DND-41 (cell line): Measurements from ENCODE around the gene GIGYF1.
"Not testable (repeated sequence)": the region's sequence is repeated elsewhere in the genome, so short reads cannot be mapped to it uniquely, and the experiment has no call there.

Experiments
- ATAC-seq: fragments of 200-7000 bp; cut with Tn5 transposase; 3 replicates; pipeline ENCODE4 v1.9.1; 2021; ENCODE audit warnings: low read depth; ENCODE audit not compliant: insufficient read depth
- DNase-seq: peaks from one replicate; pipeline ENCODE4 v3.0.0-alpha.2; 2020
- H2AFZ ChIP-seq: 2 replicates; pipeline ENCODE4 v1.6.0; 2012; ENCODE audit warnings: low read depth, low read length
- H3K27ac ChIP-seq: 2 replicates; pipeline ENCODE4 v1.5.1; 2012; ENCODE audit warnings: low read length, inconsistent platforms
- H3K27me3 ChIP-seq: fragments of 200-600 bp; sonication (generic); 2 replicates; pipeline ENCODE4 v1.6.0; 2012; ENCODE audit warnings: low read length, mild to moderate bottlenecking, inconsistent platforms; ENCODE audit not compliant: insufficient read depth, poor library complexity
- H3K36me3 ChIP-seq: 2 replicates; pipeline ENCODE4 v1.5.1; 2012; ENCODE audit warnings: low read length, inconsistent platforms; ENCODE audit not compliant: insufficient read depth
- H3K4me1 ChIP-seq: 2 replicates; pipeline ENCODE4 v1.5.1; 2012; ENCODE audit warnings: mild to moderate bottlenecking, low read length; ENCODE audit not compliant: insufficient read depth
- H3K4me2 ChIP-seq: 2 replicates; pipeline ENCODE4 v1.6.0; 2012; ENCODE audit warnings: mild to moderate bottlenecking, moderate library complexity, low read length, inconsistent platforms; ENCODE audit not compliant: insufficient read depth
- H3K4me3 ChIP-seq, 2 experiments: fragments of 200-600 bp in 1 of 2; shearing (Covaris generic) in 1 of 2; 2 replicates each; pipeline ENCODE4 v1.5.1; 2012 to 2016; ENCODE audit warnings: inconsistent platforms in 2 of 2, low read length in 2 of 2, mild to moderate bottlenecking in 2 of 2, low read depth in 1 of 2, moderate library complexity in 1 of 2
- H3K79me2 ChIP-seq: 2 replicates; pipeline ENCODE4 v1.6.0; 2012; ENCODE audit warnings: low read length, inconsistent platforms; ENCODE audit not compliant: insufficient read depth
- H3K9ac ChIP-seq: 2 replicates; pipeline ENCODE4 v1.6.0; 2012; ENCODE audit warnings: low read depth, mild to moderate bottlenecking, inconsistent platforms, low read length, moderate library complexity
- H3K9me3 ChIP-seq: 2 replicates; pipeline ENCODE4 v1.5.1; 2012; ENCODE audit warnings: low read length, moderate library complexity, mild to moderate bottlenecking, inconsistent platforms; ENCODE audit not compliant: insufficient read depth, severe bottlenecking
- H4K20me1 ChIP-seq: 2 replicates; pipeline ENCODE4 v1.6.0; 2012; ENCODE audit warnings: low read length; ENCODE audit not compliant: insufficient read depth
- EZH2 ChIP-seq: IDR thresholded peaks from 3 replicates; pipeline ENCODE4 v1.6.1; 2012; ENCODE audit warnings: borderline replicate concordance, low read depth, mild to moderate bottlenecking, moderate library complexity, low read length, inconsistent platforms; ENCODE audit not compliant: severe bottlenecking
- TF ChIP-seq, protein P1 (sequence below): IDR thresholded peaks from 2 replicates; pipeline ENCODE4 v1.5.1; 2012; ENCODE audit warnings: borderline replicate concordance, low read length, moderate library complexity, mild to moderate bottlenecking; ENCODE audit not compliant: poor library complexity, severe bottlenecking; ENCODE audit errors: extremely low read depth

GIGYF1 gene

DNA sequence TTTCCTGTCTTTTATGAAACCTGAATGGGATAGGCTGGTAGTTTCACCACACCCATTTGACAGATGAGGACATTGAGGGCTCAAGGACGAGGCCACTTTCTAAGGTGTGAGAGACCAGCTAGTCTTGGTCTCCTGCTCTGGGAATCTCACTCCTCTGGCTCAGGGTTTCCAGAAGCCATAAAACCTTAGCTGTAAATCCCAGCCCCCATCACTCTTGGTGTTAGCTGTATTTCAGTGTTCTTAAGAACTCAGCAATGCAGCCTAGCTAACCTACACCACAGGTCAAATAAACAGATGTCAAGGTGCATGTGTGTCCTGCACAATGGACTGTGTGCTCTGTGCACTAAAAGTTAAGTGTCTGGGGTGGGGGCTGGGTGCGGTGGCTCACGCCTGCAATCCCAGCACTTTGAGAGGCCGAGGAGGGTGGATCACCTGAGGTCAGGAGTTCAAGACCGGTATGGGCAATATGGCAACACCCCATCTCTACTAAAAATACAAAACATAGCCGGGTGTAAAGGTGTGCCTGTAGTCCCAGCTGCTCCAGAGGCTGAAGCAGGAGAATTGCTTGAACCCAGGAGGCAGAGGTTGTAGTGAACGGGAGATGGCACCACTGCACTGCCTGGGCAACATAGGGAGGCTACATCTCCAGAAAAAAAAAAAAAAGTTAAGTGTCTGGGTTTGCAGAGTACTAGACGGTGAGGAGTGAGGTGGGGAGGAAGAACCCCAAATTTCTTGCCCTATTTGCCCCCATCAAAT is 25.7 kb upstream of the GIGYF1 start:
- Histone ChIP-seq H3K27ac (no peak overlapping the region), H4K20me1 (no peaks in the 10 kb centered on the region), H3K9me3 (peaks cover 12% of the 10 kb centered on the region), H3K79me2 (no peaks in the 10 kb centered on the region), H3K4me2 (no peak overlapping the region), H3K4me3 (no peak overlapping the region), H3K27me3 (peaks cover 24% of the 10 kb centered on the region), H3K36me3 (no peaks in the 10 kb centered on the region), H2AFZ (no peak overlapping the region), H3K9ac (no peak overlapping the region), H3K4me1 (no peaks in the 10 kb centered on the region)
- ATAC-seq (no peak), DNase-seq (no peak)
- TF ChIP-seq, protein P1, sequence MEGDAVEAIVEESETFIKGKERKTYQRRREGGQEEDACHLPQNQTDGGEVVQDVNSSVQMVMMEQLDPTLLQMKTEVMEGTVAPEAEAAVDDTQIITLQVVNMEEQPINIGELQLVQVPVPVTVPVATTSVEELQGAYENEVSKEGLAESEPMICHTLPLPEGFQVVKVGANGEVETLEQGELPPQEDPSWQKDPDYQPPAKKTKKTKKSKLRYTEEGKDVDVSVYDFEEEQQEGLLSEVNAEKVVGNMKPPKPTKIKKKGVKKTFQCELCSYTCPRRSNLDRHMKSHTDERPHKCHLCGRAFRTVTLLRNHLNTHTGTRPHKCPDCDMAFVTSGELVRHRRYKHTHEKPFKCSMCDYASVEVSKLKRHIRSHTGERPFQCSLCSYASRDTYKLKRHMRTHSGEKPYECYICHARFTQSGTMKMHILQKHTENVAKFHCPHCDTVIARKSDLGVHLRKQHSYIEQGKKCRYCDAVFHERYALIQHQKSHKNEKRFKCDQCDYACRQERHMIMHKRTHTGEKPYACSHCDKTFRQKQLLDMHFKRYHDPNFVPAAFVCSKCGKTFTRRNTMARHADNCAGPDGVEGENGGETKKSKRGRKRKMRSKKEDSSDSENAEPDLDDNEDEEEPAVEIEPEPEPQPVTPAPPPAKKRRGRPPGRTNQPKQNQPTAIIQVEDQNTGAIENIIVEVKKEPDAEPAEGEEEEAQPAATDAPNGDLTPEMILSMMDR, result no peak
- TF ChIP-seq EZH2, result no peak

DNA sequence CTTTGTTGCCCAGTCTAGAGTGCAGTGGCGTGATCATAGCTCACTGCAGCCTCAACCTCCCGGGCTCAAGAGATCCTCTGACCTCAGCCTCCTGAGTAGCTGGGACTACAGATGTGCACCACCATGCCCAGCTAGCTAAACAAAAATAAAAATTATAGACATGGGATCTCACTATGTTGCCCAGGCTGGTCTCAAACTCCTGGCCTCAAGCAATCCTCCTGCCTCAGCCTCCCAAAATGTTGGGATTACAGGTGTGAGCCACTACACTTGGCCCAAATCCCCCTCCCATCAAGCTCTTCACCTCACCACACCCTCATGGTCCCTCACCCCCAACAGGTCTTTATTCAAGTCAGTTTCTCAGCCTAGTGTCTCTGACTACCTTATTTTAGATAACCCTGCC is 23.0 kb upstream of the GIGYF1 start:
- H3K9me3 ChIP-seq, result peaks cover 12% of the 10 kb centered on the region
- not testable (repeated sequence) for H3K4me2 ChIP-seq, ATAC-seq, H3K4me3 ChIP-seq, H4K20me1 ChIP-seq, H3K4me1 ChIP-seq, H3K27ac ChIP-seq, H3K27me3 ChIP-seq, H2AFZ ChIP-seq, H3K9ac ChIP-seq, H3K79me2 ChIP-seq, DNase-seq, H3K36me3 ChIP-seq

DNA sequence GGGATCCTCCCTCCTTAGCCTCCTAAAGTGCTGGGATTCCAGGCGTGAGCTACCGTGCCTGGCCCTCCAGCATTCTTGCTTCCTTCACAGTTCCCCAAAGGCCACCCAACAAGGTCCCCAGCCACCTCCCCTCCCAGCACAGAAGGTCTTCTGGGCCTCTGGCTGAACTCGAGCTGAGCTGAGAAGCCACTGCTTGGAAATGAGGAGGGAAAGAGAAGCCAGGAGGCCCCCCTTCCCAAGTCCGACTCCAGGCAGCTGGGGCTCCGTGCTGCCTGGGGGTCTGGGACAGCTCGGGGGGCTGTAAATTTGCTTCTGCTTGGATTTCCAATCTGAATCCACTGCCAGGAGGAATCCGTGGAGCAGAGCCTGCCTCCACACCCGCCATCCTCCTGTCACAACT is 20.7 kb upstream of the GIGYF1 start:
- Histone ChIP-seq H3K27me3 (no peaks in the 10 kb centered on the region), H3K4me3 (no peak overlapping the region), H3K36me3 (no peaks in the 10 kb centered on the region), H4K20me1 (no peaks in the 10 kb centered on the region), H3K9me3 (peaks cover 12% of the 10 kb centered on the region), H2AFZ (no peak overlapping the region), H3K4me2 (no peak overlapping the region), H3K9ac (no peak overlapping the region), H3K79me2 (no peaks in the 10 kb centered on the region), H3K27ac (no peak overlapping the region), H3K4me1 (no peaks in the 10 kb centered on the region)
- ATAC-seq, result no peak
- TF ChIP-seq EZH2, result no peak
- TF ChIP-seq, protein P1, result no peak
- DNase-seq, result no peak

DNA sequence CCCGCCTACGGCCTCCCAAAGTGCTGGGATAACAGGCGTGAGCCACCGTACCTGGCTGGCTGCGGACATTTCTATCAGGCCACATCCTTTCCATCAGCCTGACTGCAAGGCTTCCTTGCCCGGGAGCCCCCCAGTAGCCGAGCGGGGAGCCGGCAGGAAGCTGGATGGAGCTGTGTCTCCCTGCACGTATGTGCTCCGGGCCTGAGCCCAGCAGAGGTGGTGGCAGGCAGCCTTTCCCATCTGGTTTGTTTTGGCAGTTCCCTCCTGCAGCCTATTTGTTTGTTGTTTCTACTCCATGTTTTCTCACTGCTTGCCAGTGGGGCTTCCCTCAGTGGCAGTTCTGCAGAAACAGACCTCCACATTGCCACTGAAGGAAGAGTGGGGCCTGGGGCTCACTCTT is 17.3 kb upstream of the GIGYF1 start:
- H3K9ac ChIP-seq, result no peak overlapping the region
- H3K9me3 ChIP-seq, result no peaks in the 10 kb centered on the region
- H3K79me2 ChIP-seq, result peaks cover 16% of the 10 kb centered on the region
- ATAC-seq (no peak), DNase-seq (no peak)
- peaks cover 20% of the 10 kb centered on the region for H3K4me1 ChIP-seq
- H3K36me3 ChIP-seq, result peaks cover 18% of the 10 kb centered on the region
- no peak for TF ChIP-seq EZH2
- TF ChIP-seq, protein P1, result no peak
- no peak overlapping the region for H3K4me3 ChIP-seq
- no peak overlapping the region for H2AFZ ChIP-seq
- H4K20me1 ChIP-seq, result peaks cover 10% of the 10 kb centered on the region
- no peaks in the 10 kb centered on the region for H3K27me3 ChIP-seq
- H3K4me2 ChIP-seq, result no peak overlapping the region
- H3K27ac ChIP-seq, result no peak overlapping the region
